HG03175 (cell line): ENCODE results near the gene SHMT1.
"Not testable (repeated sequence)": the region's sequence is repeated elsewhere in the genome, so short reads cannot be mapped to it uniquely, and the experiment has no call there.

Experiments used
- ATAC-seq: cut with Tn5 transposase; IDR thresholded peaks from one replicate; pipeline ENCODE4 v1.9.1; 2021; ENCODE audit warnings: mild to moderate bottlenecking, moderate library complexity; ENCODE audit not compliant: unreplicated experiment

Gene SHMT1

DNA sequence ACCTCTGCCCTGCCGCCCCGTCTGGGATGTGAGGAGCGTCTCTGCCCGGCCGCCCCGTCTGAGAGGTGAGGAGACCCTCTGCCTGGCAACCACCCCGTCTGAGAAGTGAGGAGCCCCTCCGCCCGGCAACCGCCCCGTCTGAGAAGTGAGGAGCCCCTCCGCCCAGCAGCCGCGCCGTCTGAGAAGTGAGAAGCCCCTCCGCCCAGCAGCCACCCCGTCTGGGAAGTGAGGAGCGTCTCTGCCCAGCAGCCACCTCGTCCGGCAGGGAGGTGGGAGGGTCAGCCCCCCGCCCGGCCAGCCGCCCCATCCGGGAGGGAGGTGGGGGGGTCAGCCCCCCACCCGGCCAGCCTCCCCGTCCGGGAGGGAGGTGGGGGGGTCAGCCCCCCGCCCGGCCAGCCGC is 65.3 kb downstream of the SHMT1 start:
- not testable (repeated sequence) for ATAC-seq

DNA sequence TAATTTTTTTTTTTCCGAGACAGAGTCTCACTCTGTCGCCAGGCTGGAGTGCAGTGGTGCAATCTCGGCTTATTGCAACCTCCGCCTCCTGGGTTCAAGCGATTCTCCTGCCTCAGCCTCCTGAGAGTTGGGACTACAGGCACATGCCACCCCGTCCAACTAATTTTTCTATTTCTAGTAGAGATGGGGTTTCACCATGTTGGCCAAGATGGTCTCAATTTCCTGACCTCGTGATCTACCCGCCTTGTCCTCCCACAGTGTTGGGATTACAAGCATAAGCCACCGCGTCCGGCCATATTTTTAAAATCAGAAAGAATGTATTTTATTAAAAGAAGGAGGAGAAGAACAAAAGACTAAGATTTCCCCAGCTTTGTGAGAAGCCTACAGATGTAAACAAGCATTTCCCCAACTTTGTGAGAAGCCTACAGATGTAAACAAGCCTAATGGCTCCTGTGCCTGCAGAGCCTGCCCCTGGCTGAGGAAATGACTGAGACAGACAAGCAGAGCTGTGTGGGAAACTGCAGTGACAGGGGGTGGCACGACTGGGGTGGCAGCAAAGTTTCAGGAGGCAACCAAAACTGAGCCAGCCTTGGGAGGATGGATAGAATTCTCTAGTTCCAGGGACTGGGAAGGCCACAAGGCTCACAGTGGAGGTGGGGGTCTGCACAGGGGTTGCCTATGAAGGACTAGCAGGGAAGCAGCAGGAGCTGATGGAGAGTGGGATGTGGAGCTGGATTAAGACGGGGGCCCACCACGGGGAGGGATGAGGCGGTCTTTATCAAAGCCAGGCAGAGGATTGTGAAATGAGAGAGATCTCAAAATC is 71.4 kb downstream of the SHMT1 start:
- no peak for ATAC-seq

DNA sequence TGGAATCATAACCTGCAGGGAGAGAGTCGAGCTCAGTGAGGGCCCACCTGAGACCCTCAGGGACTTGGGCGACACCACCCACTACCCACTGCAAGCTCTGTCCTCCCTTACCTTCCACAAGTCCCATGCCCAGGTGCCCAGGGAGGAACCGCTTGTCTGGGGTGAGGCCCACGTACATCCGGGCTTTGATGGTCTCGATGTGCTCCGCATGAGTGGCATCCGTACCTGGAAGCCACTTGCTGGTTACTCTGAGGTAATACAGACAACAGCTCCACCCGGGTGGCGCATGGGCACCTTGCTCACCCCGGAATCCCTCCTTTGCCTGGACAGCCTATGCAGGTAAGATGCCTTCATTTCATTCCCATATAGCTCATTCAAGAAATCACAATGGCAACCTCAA is 78.1 kb downstream of the SHMT1 start:
- no peak for ATAC-seq

DNA sequence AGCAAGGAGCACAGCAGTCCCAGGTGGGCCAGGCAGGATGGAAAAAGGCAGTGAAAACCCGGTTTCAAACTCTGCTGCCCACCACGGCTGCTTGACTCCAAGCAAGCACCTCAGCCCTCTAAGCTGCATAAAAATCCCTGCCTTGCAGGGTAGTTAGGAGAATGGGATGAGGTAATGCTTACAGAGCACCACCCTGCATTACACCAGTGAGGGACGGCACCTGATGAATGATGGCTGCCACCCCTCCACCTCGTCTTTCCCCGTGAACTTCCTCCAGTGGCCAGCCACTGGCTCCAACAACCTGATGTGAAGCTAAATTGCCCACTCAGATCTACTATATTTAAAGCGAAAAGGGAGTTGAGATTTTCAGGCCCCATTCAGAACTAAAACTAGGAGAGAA is 81.6 kb downstream of the SHMT1 start:
- no peak for ATAC-seq

DNA sequence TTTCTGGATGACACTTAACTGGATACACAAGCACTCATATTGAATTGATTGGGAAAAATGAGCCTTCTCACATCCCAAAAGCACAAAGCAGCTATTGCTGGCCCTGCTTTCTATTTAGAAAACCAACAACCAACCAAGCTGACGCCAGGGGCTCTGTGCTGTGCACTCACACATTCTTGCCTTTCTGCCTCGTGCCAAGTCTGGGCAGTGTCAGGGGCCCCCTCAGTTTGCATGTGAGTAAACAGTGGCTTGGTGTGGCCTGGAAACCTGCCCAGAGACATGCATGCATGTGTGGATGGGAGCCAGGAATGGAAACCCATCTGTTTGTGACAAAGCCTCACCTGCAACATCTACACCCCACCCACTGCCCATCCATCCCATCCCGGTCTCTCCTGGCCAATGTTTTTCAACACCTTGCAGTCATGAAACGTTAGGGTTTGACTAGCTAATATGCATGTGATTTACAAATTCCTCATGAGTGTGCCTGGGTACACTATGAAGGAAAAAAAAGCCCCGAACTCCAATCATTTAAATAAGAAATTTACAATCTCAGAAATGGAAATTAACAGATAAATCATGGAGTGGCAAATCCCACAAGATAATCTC is 82.5 kb downstream of the SHMT1 start:
- no peak for ATAC-seq

DNA sequence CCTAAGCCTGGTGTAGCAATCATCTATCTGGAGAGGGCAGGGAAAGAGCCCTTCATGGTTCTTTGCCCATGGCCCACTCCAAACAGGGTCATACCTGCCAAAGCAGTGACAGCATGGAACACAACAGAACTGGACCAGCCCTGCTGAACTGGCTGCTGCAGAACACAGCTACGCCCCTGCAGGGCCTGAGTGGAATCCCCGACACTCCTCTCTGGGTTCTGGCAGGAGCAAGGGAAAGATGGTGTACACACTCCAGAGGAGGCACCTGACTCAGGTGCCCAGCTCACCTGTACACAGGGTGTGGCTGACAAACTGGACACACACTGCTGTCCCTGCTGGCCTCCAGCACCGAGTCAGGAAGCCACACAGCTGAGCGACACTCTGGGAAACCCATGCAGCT is 83.1 kb downstream of the SHMT1 start:
- ATAC-seq: no peak

DNA sequence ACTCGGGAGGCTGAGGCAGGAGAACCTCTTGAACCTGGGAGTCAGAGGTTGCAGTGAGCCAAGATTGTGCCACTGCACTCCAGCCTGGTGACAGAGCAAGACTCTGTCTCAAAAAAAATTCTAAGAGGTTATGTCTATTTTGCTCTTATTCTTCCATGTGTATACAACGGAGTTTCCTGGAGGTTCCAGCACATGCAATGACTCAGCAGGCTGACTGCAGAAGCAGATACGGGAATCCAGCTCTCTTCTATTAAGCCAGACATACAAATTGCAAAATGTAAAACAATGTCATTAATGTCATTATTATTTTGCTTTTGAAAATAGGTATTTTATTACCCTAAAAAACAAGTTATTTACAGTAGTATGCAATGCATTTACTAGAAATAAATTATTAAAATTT is 84.5 kb downstream of the SHMT1 start:
- ATAC-seq: no peak
